ENCODE results near the gene ASH1L. TPM values are rescaled to one million over a fixed set of nuclear protein-coding genes. Genes with fewer than 3 reads are reported as not detected.
A peak's percentile ranks its signal among the peaks of the same experiment; 100 is the strongest.

Gene ASH1L
- total and polyA plus RNA-seq, 2 experiments from 2014 or later = 23.6 to 24.7 TPM

DNA sequence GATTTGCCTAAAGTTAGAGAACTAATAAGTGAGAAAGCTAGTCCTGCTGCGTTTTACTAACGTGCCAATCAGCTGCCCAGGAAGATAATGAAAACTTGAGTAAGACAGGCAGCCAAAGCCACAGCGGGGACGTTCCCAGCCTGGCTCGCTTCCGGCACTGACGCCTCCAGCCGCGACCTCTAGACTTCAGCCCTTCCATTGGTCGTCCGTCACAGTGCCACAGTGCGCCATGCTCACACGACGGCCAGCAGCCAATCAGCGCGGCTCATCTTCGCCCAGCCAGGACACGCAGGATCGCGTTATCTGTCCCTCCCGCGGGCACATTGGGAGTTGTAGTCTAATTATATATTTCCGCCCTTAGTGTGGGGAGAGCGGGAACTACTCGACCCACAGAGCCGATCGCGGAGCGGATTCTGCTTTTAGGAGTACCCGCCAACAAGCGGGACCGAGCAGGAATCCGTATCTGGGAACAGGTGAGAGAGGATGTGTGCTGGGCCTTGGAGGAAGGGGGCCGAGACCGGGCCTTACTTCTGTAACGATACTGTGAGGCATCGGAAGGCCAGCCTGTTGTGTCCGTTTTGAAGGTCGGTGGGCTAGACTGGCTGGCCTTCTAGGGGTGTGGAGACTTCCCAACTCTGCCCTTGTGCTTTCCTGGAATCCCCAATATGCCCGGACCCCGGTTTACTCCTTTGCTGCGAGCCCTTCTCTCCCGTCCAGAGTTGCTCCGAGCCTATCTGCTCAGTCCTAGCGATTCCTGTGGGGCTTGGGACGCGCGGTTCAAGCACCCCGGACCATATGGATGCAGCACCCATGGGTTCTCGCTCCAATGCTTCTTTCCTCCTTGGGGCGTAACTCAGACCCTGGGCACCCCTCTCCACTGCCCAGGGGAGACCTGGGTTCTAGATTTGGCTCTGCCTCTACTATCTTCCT lies 253.8 kb downstream of the ASH1L start, which contains the start of gene FDPS:
FDPS (plus strand) TSS at position 374 of the 930 bp plus-strand sequence. CDS start 924 bp downstream, outside the sequence.
- Mint-ChIP-seq H3K4me3 (peak within 1 kb of the TSS; percentile 99), H3K27ac (peak within 1 kb of the TSS; percentile 97), H3K36me3 (ENCODE audit: low read depth) (peaks cover 39% of the 10 kb centered on the region), H3K27me3 (ENCODE audit: insufficient read depth, low read depth, poor library complexity) (peaks cover 9% of the 10 kb centered on the region), H3K4me1 (peaks cover 22% of the 10 kb centered on the region), H3K9me3 (no peaks in the 10 kb centered on the region)
- Histone ChIP-seq H3K4me1 (ENCODE audit: insufficient read depth) (peaks cover 20% of the 10 kb centered on the region), H3K27me3 (ENCODE audit: insufficient read depth) (no peaks in the 10 kb centered on the region), H3K36me3 (ENCODE audit: insufficient read depth) (peaks cover 11% of the 10 kb centered on the region), H2AFZ (no peak within 1 kb of the TSS), H4K20me1 (replicated peaks; ENCODE audit: insufficient read depth) (peaks cover 28% of the 10 kb centered on the region), H3K79me2 (replicated peaks; ENCODE audit: insufficient read depth) (peaks cover 44% of the 10 kb centered on the region), H3K27ac (ENCODE audit: low read depth) (peak within 1 kb of the TSS; percentile 85), H3K4me3 (peak within 1 kb of the TSS; percentile 98), H3F3A (replicated peaks; ENCODE audit: low read depth) (peaks cover 19% of the 10 kb centered on the region), H3K9me2 (ENCODE audit: insufficient read depth) (no peaks in the 10 kb centered on the region), H3K4me2 (peak within 1 kb of the TSS; percentile 98)
- DNase-seq (ENCODE audit: low spot score) (peak; percentile 99), ATAC-seq (peak; percentile 97)
- TF ChIP-seq, protein P1, sequence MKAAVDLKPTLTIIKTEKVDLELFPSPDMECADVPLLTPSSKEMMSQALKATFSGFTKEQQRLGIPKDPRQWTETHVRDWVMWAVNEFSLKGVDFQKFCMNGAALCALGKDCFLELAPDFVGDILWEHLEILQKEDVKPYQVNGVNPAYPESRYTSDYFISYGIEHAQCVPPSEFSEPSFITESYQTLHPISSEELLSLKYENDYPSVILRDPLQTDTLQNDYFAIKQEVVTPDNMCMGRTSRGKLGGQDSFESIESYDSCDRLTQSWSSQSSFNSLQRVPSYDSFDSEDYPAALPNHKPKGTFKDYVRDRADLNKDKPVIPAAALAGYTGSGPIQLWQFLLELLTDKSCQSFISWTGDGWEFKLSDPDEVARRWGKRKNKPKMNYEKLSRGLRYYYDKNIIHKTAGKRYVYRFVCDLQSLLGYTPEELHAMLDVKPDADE (IDR thresholded peaks at IDR 0.05) = peak; percentile 97
- no peak for TF ChIP-seq EZH2phosphoT487 (IDR thresholded peaks at IDR 0.05; ENCODE audit: unreplicated experiment)
- no peak for TF ChIP-seq JUNB (IDR thresholded peaks at IDR 0.05; ENCODE audit: unreplicated experiment)
- TF ChIP-seq CREB1 (CRISPR knock-in tag; IDR thresholded peaks at IDR 0.05; ENCODE audit: low read depth) = peak; percentile 92
- TF ChIP-seq STAT1 (IDR thresholded peaks at IDR 0.05; ENCODE audit: unreplicated experiment) = no peak
- no peak for TF ChIP-seq NANOG (IDR thresholded peaks at IDR 0.05; ENCODE audit: borderline replicate concordance)
- TF ChIP-seq POLR2AphosphoS5 (IDR thresholded peaks at IDR 0.05; ENCODE audit: low read depth) = peak; percentile 91

DNA sequence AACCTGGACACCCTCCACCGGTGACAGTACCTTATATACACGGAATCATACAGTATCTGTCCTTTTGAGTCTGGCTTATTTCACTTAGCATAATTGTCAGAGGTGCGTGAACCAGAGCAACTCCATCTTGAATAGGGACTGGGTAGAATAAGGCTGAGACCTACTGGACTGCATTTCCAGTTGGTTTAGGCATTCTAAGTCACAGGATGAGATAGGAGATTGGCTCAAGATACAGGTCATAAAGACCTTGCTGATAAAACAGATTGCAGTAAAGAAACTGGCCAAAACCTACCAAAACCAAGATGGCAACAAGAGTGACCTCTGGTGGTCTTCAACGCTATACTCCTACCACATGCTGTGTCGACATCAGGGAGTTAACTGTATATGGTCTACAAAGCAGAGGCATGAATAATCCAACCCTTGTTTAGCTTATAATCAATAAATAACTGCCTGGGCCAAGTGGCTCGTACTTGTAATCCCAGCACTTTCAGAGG lies 255.3 kb downstream of the ASH1L start:
- Histone ChIP-seq H3K27ac (ENCODE audit: low read depth) (peak overlapping the region; percentile 85; the same call in 1 of the 2 replicates), H3K79me2 (replicated peaks; ENCODE audit: insufficient read depth) (peaks cover 34% of the 10 kb centered on the region), H2AFZ (no peak overlapping the region), H3K9me2 (ENCODE audit: insufficient read depth) (no peaks in the 10 kb centered on the region), H4K20me1 (replicated peaks; ENCODE audit: insufficient read depth) (peaks cover 20% of the 10 kb centered on the region), H3K4me3 (no peak overlapping the region; the same call in 1 of the 2 replicates), H3K4me1 (ENCODE audit: insufficient read depth) (peaks cover 20% of the 10 kb centered on the region), H3K4me2 (peak overlapping the region; percentile 56), H3K36me3 (ENCODE audit: insufficient read depth) (peaks cover 11% of the 10 kb centered on the region), H3K27me3 (ENCODE audit: insufficient read depth) (no peaks in the 10 kb centered on the region), H3F3A (replicated peaks; ENCODE audit: low read depth) (peaks cover 19% of the 10 kb centered on the region)
- Mint-ChIP-seq H3K27me3 (ENCODE audit: insufficient read depth, low read depth, poor library complexity) (peaks cover 9% of the 10 kb centered on the region), H3K27ac (peak overlapping the region; percentile 97), H3K4me3 (peak overlapping the region; percentile 99), H3K9me3 (no peaks in the 10 kb centered on the region), H3K36me3 (ENCODE audit: low read depth) (peaks cover 27% of the 10 kb centered on the region), H3K4me1 (peaks cover 22% of the 10 kb centered on the region)
- ATAC-seq (peak; percentile 8; the same call in 2 of the 3 replicates), DNase-seq (ENCODE audit: low spot score) (peak; percentile 85)
- TF ChIP-seq EZH2 (IDR thresholded peaks at IDR 0.05; ENCODE audit: low read depth, unreplicated experiment) = no peak
- TF ChIP-seq, protein P2, sequence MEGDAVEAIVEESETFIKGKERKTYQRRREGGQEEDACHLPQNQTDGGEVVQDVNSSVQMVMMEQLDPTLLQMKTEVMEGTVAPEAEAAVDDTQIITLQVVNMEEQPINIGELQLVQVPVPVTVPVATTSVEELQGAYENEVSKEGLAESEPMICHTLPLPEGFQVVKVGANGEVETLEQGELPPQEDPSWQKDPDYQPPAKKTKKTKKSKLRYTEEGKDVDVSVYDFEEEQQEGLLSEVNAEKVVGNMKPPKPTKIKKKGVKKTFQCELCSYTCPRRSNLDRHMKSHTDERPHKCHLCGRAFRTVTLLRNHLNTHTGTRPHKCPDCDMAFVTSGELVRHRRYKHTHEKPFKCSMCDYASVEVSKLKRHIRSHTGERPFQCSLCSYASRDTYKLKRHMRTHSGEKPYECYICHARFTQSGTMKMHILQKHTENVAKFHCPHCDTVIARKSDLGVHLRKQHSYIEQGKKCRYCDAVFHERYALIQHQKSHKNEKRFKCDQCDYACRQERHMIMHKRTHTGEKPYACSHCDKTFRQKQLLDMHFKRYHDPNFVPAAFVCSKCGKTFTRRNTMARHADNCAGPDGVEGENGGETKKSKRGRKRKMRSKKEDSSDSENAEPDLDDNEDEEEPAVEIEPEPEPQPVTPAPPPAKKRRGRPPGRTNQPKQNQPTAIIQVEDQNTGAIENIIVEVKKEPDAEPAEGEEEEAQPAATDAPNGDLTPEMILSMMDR (conservative IDR thresholded peaks at IDR 0.05; ENCODE audit: low read depth in 2 of 2) = peak; percentile 77 to 87

Data from GM23338 (cell line).